ENCODE measurements around the gene NRXN3.

DNA sequence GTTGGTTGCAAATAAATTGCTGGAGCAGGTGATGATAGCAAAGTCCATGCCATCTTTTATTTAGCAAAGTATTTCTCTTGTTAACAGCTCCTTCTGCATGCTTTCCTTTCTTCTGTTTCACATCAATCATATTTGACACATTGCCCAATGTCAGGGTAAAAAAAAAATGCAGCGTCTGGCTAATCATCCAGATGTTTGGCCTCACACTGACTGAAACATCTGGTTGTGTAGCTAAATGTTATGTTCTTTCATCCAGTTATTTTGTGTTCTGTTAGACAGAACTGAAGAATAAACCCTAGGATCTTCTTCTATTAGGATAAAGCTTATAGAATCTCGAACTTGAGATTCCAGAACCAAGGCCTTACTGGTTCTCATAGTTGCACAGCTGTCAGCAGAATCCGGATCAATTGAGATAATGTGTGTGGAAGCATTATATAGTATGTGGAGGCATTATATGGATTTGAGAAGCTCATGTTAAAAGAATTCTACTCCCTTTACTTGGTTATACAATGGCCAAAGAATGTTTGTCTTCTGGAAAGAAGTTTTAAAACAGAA lies 1182.0 kb downstream of the NRXN3 start:
- TF ChIP-seq EZH2 (IDR thresholded peaks at IDR 0.05; ENCODE audit: insufficient read depth, poor library complexity, severe bottlenecking) (no peak), EZH2phosphoT487 (IDR thresholded peaks at IDR 0.05; ENCODE audit: insufficient read depth, low read depth) (no peak)
